WTC11 (cell line): ENCODE results near the gene CLEC16A. TPM values are rescaled to one million over a fixed set of nuclear protein-coding genes. Genes with fewer than 3 reads are reported as not detected.

Source experiments
- ATAC-seq: fragments of 200-7000 bp; cut with Tn5 transposase; 2 replicates; pipeline ENCODE4 v1.10.0; 2021; ENCODE audit warnings: mild to moderate bottlenecking, moderate library complexity
- CTCF ChIA-PET: fragments of 300-600 bp; sonication (Branson Sonifier 250); formaldehyde crosslinking; loops from one replicate; lab custom pipeline; 2021; ENCODE audit warnings: antibody characterized with exemption; lab: Charles Lee
- POLR2A ChIA-PET: fragments of 350-600 bp; sonication (Branson Sonifier 250); formaldehyde crosslinking; loops from one replicate; lab custom pipeline; 2021; ENCODE audit warnings: antibody characterized with exemption; lab: Charles Lee
- DNase-seq: peaks from one replicate; pipeline ENCODE4 v3.0.0; 2021; ENCODE audit warnings: low spot score
- H3K27ac Mint-ChIP-seq: 2 replicates; pipeline ENCODE4 v1.8.0; 2021; ENCODE audit warnings: mixed read lengths
- H3K27me3 Mint-ChIP-seq: 2 replicates; pipeline ENCODE4 v1.8.0; 2021; ENCODE audit warnings: low read depth, mild to moderate bottlenecking, moderate library complexity, mixed read lengths
- H3K36me3 Mint-ChIP-seq: 2 replicates; pipeline ENCODE4 v1.8.0; 2021; ENCODE audit warnings: mixed read lengths
- H3K4me1 Mint-ChIP-seq: 2 replicates; pipeline ENCODE4 v1.8.0; 2022; ENCODE audit warnings: mixed read lengths
- H3K4me3 Mint-ChIP-seq: 2 replicates; pipeline ENCODE4 v1.8.0; 2021; ENCODE audit warnings: mild to moderate bottlenecking, moderate library complexity, mixed read lengths
- H3K9me3 Mint-ChIP-seq: 2 replicates; pipeline ENCODE4 v1.8.0; 2021; ENCODE audit warnings: mixed read lengths
- ERG ChIP-seq: fragments of 250-450 bp; sonication (Bioruptor Pico); IDR thresholded peaks from 2 replicates; pipeline ENCODE4 v1.8.0; 2021; ENCODE audit warnings: mild to moderate bottlenecking
- FOXJ3 ChIP-seq: sonication (generic); formaldehyde crosslinking; IDR thresholded peaks from 2 replicates; pipeline ENCODE4 v1.9.0; 2021; ENCODE audit warnings: missing genetic modification reagents, mild to moderate bottlenecking, borderline replicate concordance
- FOXK1 ChIP-seq: sonication (generic); formaldehyde crosslinking; IDR thresholded peaks from 2 replicates; pipeline ENCODE4 v1.8.0; 2022; ENCODE audit warnings: mild to moderate bottlenecking, moderate library complexity, missing genetic modification reagents
- FOXP4 ChIP-seq: sonication (generic); formaldehyde crosslinking; IDR thresholded peaks from 2 replicates; pipeline ENCODE4 v1.8.0; 2022; ENCODE audit warnings: mild to moderate bottlenecking, missing genetic modification reagents
- GRHL2 ChIP-seq: fragments of 250-450 bp; sonication (Bioruptor Pico); IDR thresholded peaks from 2 replicates; pipeline ENCODE4 v1.8.0; 2022; ENCODE audit warnings: mild to moderate bottlenecking, moderate library complexity; ENCODE audit not compliant: insufficient replicate concordance, severe bottlenecking
- GTF2I ChIP-seq: fragments of 250-450 bp; sonication (Bioruptor Pico); conservative IDR thresholded peaks from 2 replicates; pipeline ENCODE4 v1.4.0; 2021; ENCODE audit warnings: mild to moderate bottlenecking
- HMGA2 ChIP-seq: fragments of 250-450 bp; sonication (Bioruptor Pico); IDR thresholded peaks from 2 replicates; pipeline ENCODE4 v1.4.0; 2021; ENCODE audit warnings: mild to moderate bottlenecking, moderate library complexity
- NR2C2 ChIP-seq: sonication (generic); formaldehyde crosslinking; IDR thresholded peaks from 2 replicates; pipeline ENCODE4 v1.8.0; 2022; ENCODE audit warnings: mild to moderate bottlenecking, missing genetic modification reagents
- NR3C1 ChIP-seq: sonication (generic); formaldehyde crosslinking; conservative IDR thresholded peaks from 2 replicates; pipeline ENCODE4 v1.8.1; 2023; ENCODE audit warnings: low read depth, mild to moderate bottlenecking, missing genetic modification reagents
- SMAD4 ChIP-seq: sonication (generic); formaldehyde crosslinking; IDR thresholded peaks from 2 replicates; pipeline ENCODE4 v1.8.0; 2022; ENCODE audit warnings: mild to moderate bottlenecking, missing genetic modification reagents
- ZNF219 ChIP-seq: sonication (generic); formaldehyde crosslinking; IDR thresholded peaks from 2 replicates; pipeline ENCODE4 v1.8.0; 2023; ENCODE audit warnings: missing genetic modification reagents, mild to moderate bottlenecking, borderline replicate concordance
- ZNF232 ChIP-seq: sonication (generic); formaldehyde crosslinking; IDR thresholded peaks from 2 replicates; pipeline ENCODE4 v1.8.0; 2022; ENCODE audit warnings: mild to moderate bottlenecking, missing genetic modification reagents
- ZNF416 ChIP-seq: fragments of 250-450 bp; sonication (Bioruptor Pico); IDR thresholded peaks from 2 replicates; pipeline ENCODE4 v1.9.0; 2021; ENCODE audit warnings: mild to moderate bottlenecking, inconsistent platforms
- ZNF671 ChIP-seq: fragments of 250-450 bp; sonication (Bioruptor Pico); IDR thresholded peaks from 2 replicates; pipeline ENCODE4 v1.8.0; 2021; ENCODE audit warnings: mild to moderate bottlenecking
- total RNA-seq: library from RNA; stranded (reverse); gene quantifications from 3 replicates; pipeline ENCODE4 v1.2.3, GENCODE V29; 2021
- TF ChIP-seq, protein P1 (sequence below): sonication (generic); formaldehyde crosslinking; IDR thresholded peaks from 2 replicates; pipeline ENCODE4 v1.8.0; 2022; ENCODE audit warnings: missing genetic modification reagents
- TF ChIP-seq, protein P2 (sequence below): sonication (generic); formaldehyde crosslinking; IDR thresholded peaks from 2 replicates; pipeline ENCODE4 v1.8.1; 2023; ENCODE audit warnings: mild to moderate bottlenecking, moderate library complexity, missing genetic modification reagents
- TF ChIP-seq, protein P3 (sequence below): fragments of 250-450 bp; sonication (Bioruptor Pico); IDR thresholded peaks from 2 replicates; pipeline ENCODE4 v1.9.0; 2021; ENCODE audit warnings: mild to moderate bottlenecking

Gene CLEC16A
- total RNA-seq, 1 experiment from 2014 or later, result 14.4 TPM

DNA sequence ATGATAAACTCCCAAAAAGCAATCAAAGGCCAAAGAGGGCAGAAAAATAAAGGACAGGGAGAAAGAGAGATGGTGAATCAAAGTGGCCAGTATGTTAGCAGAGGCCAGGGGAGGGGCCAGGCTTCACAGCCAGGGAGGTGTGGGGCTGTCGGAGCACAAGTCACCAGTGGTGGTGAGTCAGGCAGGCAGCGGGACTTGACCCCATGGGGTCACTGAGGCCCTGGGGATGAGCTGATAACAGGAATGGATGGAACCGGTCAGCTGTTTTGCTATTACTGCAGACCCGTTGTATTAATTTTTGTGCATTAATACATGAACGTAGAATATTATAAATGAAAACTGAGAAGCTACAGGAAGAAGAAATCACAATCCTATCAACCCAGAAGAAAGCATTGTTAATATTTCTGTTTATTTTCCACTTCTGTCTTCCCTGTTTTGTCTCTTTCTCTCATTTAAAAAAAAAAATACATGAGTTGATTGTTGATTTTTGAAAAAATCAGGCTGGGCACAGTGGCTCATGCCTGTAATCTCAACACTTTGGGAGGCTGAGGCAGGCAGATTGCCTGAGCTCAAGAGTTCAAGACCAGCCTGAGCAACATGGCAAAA lies 204.8 kb downstream of the CLEC16A start:
- ChIA-PET CTCF (no interaction called here), POLR2A (interaction anchor here (0.6 to 1.3 kb wide), 2 partner anchors 11 to 229 kb away, joined by 3 read pairs; no protein-coding TSS in a partner anchor)
- Mint-ChIP-seq H3K27ac (no peak overlapping the region), H3K4me1 (no peaks in the 10 kb centered on the region), H3K4me3 (no peak overlapping the region), H3K9me3 (peaks cover 6% of the 10 kb centered on the region), H3K36me3 (peaks cover 3% of the 10 kb centered on the region; the same call in 1 of the 2 replicates), H3K27me3 (no peaks in the 10 kb centered on the region)
- DNase-seq, result no peak
- TF ChIP-seq ZNF232 (CRISPR knock-in tag) (no peak), SMAD4 (CRISPR knock-in tag) (no peak), ZNF416 (no peak), NR3C1 (CRISPR knock-in tag) (no peak), NR2C2 (CRISPR knock-in tag) (no peak), FOXJ3 (CRISPR knock-in tag) (no peak), FOXK1 (CRISPR knock-in tag) (no peak), GRHL2 (CRISPR knock-in tag) (no peak), ZNF219 (CRISPR knock-in tag) (no peak), ERG (CRISPR knock-in tag) (no peak), GTF2I (CRISPR knock-in tag) (no peak), HMGA2 (no peak)
- TF ChIP-seq, protein P1, sequence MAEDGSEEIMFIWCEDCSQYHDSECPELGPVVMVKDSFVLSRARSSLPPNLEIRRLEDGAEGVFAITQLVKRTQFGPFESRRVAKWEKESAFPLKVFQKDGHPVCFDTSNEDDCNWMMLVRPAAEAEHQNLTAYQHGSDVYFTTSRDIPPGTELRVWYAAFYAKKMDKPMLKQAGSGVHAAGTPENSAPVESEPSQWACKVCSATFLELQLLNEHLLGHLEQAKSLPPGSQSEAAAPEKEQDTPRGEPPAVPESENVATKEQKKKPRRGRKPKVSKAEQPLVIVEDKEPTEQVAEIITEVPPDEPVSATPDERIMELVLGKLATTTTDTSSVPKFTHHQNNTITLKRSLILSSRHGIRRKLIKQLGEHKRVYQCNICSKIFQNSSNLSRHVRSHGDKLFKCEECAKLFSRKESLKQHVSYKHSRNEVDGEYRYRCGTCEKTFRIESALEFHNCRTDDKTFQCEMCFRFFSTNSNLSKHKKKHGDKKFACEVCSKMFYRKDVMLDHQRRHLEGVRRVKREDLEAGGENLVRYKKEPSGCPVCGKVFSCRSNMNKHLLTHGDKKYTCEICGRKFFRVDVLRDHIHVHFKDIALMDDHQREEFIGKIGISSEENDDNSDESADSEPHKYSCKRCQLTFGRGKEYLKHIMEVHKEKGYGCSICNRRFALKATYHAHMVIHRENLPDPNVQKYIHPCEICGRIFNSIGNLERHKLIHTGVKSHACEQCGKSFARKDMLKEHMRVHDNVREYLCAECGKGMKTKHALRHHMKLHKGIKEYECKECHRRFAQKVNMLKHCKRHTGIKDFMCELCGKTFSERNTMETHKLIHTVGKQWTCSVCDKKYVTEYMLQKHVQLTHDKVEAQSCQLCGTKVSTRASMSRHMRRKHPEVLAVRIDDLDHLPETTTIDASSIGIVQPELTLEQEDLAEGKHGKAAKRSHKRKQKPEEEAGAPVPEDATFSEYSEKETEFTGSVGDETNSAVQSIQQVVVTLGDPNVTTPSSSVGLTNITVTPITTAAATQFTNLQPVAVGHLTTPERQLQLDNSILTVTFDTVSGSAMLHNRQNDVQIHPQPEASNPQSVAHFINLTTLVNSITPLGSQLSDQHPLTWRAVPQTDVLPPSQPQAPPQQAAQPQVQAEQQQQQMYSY, result no peak
- ATAC-seq, result no peak

DNA sequence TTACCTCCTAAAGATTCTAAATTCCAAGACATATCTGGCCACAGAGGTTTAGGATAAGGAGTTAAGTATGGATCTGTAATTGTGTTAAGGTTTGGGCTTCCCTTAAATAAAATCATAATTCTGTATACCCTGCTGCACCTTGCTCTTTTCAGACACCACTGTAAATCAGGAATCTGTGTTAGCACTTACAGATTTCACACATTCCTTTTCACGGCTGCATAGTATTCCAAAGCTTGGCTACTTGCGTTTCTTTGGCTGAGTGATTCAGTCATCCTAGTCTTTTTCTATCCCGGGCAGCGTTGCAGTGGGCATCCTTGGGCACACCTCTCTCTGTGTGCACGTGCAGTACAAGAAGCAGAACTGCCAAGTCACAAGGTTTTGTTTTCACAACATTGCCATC lies 205.8 kb downstream of the CLEC16A start:
- no peak overlapping the region for H3K27ac Mint-ChIP-seq
- H3K27me3 Mint-ChIP-seq, result no peaks in the 10 kb centered on the region
- H3K4me3 Mint-ChIP-seq, result no peak overlapping the region
- H3K4me1 Mint-ChIP-seq, result no peaks in the 10 kb centered on the region
- peaks cover 3% of the 10 kb centered on the region; the same call in 1 of the 2 replicates for H3K36me3 Mint-ChIP-seq
- DNase-seq (no peak), ATAC-seq (no peak)
- H3K9me3 Mint-ChIP-seq, result peaks cover 6% of the 10 kb centered on the region
- ChIA-PET CTCF (no interaction called here), POLR2A (interaction anchor here (1.0 kb wide), 1 partner anchor 106 kb away, joined by 3 read pairs; the partner anchor contains the start of gene SOCS1)
- no peak for TF ChIP-seq ZNF671 (CRISPR knock-in tag)
- TF ChIP-seq, protein P2, sequence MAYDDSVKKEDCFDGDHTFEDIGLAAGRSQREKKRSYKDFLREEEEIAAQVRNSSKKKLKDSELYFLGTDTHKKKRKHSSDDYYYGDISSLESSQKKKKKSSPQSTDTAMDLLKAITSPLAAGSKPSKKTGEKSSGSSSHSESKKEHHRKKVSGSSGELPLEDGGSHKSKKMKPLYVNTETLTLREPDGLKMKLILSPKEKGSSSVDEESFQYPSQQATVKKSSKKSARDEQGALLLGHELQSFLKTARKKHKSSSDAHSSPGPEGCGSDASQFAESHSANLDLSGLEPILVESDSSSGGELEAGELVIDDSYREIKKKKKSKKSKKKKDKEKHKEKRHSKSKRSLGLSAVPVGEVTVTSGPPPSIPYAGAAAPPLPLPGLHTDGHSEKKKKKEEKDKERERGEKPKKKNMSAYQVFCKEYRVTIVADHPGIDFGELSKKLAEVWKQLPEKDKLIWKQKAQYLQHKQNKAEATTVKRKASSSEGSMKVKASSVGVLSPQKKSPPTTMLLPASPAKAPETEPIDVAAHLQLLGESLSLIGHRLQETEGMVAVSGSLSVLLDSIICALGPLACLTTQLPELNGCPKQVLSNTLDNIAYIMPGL (CRISPR knock-in tag), result no peak
- TF ChIP-seq, protein P3, sequence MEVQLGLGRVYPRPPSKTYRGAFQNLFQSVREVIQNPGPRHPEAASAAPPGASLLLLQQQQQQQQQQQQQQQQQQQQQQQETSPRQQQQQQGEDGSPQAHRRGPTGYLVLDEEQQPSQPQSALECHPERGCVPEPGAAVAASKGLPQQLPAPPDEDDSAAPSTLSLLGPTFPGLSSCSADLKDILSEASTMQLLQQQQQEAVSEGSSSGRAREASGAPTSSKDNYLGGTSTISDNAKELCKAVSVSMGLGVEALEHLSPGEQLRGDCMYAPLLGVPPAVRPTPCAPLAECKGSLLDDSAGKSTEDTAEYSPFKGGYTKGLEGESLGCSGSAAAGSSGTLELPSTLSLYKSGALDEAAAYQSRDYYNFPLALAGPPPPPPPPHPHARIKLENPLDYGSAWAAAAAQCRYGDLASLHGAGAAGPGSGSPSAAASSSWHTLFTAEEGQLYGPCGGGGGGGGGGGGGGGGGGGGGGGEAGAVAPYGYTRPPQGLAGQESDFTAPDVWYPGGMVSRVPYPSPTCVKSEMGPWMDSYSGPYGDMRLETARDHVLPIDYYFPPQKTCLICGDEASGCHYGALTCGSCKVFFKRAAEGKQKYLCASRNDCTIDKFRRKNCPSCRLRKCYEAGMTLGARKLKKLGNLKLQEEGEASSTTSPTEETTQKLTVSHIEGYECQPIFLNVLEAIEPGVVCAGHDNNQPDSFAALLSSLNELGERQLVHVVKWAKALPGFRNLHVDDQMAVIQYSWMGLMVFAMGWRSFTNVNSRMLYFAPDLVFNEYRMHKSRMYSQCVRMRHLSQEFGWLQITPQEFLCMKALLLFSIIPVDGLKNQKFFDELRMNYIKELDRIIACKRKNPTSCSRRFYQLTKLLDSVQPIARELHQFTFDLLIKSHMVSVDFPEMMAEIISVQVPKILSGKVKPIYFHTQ (CRISPR knock-in tag), result no peak
- no peak for TF ChIP-seq FOXP4 (CRISPR knock-in tag)
